NOMO-1 treated with DMSO at 0.1 percent for 48 hours (cell line): ENCODE data around the gene DNAJB13.

ENCODE experiments used
- DNase-seq: peaks from one replicate; lab custom pipeline; 2025; ENCODE audit not compliant: unreplicated experiment; lab: John Stamatoyannopoulos, UW

Gene DNAJB13

DNA sequence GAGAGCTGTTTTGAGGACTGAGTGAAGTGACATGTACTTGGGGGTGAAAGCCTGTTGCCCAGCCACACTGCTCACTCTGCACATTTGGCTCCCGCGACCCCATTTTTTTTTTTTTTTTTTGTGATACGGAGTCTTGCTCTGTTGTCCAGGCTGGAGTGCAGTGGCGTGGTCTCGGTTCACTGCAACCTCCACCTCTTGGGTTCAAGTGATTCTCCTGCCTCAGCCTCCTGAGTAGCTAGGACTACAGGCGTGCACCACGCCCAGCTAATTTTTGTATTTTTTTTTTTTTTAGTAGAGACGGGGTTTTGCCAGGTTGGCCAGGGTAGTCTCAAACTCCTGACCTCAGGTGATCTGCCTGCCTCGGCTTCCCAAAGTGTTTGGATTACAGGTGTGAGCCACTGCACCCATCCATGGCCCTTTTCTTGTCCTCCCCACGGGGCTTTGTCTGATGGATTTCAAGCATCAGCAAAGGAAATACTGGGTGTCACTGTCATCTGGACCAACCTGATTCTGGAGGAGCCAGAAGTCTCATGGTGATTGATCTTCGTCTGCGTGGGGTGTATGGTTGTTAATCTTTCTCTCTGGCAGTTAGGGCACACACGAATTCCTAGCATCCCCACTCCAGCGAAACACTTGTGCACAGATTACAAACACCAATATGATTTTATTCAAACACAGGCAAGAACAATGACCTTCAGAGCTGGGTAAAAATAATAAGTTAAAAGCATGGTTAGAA lies 61.4 kb downstream of the DNAJB13 start:
- no peak for DNase-seq

DNA sequence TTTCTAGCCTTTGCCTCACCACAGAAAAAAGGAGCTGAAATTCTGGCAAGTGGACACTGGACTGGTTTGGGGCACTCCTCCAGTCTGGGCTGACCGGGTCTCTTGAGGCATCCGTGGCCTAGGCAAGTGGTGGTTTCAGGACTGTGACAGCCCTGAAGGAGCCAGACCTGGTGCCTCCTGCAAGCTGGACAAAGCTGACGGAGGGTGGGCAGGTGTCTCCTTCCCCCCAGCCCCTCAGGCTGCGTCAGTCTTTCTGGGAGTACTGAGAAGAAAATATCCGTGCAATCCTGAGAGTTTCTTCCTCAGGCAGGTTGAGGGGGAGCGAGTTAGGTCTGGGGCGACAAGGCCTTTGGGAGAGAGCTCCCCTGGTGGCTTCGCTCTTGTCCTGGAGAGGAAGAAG lies 62.3 kb downstream of the DNAJB13 start:
- DNase-seq = no peak

DNA sequence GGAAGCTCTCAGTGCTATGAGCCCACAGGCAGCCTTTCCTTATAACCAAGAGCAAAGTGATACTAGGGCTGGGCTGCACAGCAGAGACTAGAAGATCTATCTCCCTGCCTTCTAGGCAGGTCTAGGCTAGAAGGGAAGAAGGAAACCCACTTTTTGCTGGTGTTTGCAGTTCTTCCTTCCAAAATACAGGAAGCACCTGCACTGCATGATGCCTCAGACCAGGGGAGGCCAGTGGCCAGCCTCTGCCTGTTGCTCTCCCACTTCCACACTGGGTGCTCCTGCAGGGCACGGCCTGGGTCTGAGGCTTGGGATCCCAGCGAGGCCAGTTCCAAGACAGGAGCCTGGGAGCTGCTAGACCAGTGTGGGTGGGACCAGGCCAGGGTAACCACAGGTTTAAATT lies 64.1 kb downstream of the DNAJB13 start:
- DNase-seq = no peak

DNA sequence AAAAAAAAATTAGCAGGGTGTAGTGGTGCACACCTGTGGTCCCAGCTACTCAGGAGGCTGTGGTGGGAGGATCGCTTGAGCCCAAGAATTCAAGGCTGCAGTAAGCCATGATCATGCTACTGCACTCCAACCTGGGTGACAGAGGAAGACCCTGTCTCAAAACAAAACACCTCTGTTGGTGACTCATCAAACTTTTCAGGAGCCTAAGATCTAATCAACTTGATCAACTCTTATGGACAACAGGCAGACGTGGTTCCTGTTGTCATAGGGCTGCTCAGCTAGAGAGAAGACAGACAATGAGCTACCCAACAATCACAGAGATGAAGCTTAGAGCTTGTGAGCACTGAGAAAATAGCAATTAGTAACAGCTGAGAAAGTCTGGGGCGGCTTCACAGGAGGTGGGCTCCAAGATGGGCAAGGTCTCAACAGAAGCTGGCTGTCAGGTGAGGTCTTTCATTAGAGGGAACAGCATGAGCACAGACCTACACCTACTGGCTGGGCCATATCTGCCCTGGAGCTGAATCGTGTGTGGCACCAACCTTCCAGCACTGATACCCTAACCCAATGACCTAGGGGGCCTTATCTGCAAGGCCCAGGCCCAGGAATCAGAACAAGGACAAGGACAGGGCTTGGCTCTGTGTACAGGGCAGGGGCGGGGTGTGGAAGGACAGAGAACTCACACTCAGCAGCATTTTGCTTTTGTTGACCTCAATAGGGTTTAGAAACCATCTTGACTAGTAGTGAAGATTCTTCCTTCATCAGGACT lies 65.3 kb downstream of the DNAJB13 start:
- DNase-seq = no peak

DNA sequence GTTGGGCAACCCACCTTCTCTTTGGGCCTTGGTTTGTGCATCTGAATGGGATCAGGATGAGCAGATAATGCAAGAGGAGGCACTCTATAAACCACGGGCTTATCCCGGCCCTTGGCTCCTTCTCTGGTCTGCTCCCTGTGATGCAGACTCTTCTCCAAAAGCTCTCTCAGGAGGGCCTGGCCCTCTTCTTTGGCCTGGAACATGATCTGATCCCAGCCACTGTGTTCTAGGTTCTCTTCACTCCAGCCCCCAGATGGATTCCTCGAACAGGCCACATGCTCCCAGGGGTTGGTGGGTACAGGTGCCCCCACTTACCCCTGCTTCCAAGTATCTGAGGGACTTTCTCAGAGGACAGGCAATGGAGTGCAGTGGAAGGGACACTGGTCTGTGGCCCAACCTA lies 66.8 kb downstream of the DNAJB13 start:
- no peak for DNase-seq

DNA sequence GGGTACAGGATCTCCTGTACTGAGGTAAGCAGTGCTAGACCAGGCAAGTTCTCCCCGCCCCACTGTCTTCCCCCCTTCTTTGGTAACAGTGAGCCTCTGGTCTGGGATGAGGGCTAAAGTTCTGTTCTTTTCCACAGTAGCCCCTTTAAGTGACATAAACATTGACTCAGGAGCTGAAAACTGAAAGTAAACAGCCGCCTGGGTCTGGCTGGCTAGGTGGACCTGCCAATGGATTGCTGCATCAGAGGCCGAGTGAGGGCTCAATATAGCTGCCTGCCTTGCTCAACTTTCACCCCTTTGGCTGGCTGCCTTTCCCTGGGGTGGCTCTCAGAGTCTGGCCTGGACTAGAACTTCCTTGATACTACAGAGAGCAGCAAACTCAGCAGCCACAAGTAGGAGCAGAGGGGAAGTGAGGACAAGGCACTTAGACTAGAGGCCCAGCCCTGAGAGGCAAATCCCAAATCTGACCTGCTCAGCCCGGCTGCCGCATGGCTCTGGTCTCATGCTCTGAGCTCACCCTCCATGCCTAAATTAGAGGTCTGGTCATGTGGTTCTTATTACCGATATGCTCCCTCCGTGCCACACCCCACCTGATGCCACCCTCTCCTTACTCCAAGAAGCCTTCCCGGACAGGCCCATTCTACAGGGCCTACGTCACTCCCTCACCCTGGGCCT lies 67.6 kb downstream of the DNAJB13 start:
- DNase-seq = peak; percentile 95

DNA sequence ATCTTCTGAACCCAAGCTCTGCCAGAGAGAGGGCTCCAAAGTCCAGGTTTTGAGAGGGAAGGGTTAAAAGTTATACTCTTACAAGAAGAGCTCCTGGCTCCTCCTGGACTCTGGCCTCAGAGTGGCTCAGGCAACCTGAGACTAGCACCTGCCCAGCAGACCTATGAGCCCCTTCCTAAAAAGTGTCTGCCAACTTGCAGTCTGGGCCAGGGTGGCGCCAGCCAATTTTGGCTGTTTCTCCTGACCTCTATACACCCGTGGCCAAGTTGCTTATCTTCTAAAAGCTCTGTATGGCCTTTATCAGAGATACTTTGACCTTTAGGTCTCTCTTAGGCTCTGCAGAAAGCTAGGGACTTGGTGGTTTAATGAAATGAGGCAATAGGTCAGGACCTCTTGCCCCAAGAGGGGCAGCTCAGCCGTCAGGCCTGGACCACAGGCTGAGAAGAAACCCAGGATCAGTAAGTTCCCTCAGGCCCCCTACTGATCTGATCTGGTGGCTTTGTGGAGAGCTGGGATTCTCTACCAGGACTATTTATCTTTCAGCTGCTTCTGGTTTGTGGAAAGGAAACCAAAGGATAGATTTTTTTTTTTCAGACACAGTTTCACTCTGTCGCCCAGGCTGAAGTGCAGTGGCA lies 68.4 kb downstream of the DNAJB13 start:
- DNase-seq = no peak

DNA sequence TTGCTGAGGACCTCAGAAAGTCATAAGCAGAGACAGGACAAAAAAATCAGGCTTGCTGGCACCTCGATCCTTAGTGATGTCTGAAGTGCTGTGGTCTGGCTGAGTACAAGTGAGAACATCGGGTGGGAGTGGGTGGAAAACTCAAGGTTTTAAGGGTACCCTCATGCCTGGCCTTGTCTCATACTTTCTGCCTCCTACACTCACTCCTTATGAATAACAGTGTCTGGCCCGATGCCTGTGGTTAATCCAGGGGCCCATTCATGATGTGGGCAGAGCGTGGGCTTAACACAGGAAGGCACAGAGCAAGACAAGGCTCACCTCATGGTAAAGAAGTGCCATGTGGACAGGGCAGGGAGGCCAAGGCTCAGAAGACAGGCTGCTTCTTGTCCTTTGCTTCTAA lies 69.0 kb downstream of the DNAJB13 start:
- no peak for DNase-seq
